Nephron progenitor cell (in vitro differentiated cells): ENCODE measurements around the gene CD8B.

Experiments used
- DNase-seq: peaks from one replicate; pipeline ENCODE4 v3.0.0; 2021
- H3K27ac Mint-ChIP-seq: 2 replicates; pipeline ENCODE4 v1.8.0; 2021; ENCODE audit warnings: mild to moderate bottlenecking, moderate library complexity, mixed read lengths
- H3K27me3 Mint-ChIP-seq: 2 replicates; pipeline ENCODE4 v1.8.0; 2021; ENCODE audit warnings: mild to moderate bottlenecking, low read depth, mixed read lengths; ENCODE audit not compliant: poor library complexity
- H3K36me3 Mint-ChIP-seq: 2 replicates; pipeline ENCODE4 v1.8.0; 2021; ENCODE audit warnings: low read depth, mixed read lengths
- H3K4me1 Mint-ChIP-seq: 2 replicates; pipeline ENCODE4 v1.8.0; 2021; ENCODE audit warnings: mixed read lengths
- H3K4me3 Mint-ChIP-seq: 2 replicates; pipeline ENCODE4 v1.8.0; 2021; ENCODE audit warnings: mild to moderate bottlenecking, moderate library complexity, mixed read lengths
- H3K9me3 Mint-ChIP-seq: 2 replicates; pipeline ENCODE4 v1.8.0; 2021; ENCODE audit warnings: mild to moderate bottlenecking, moderate library complexity, mixed read lengths
- CTCF ChIP-seq: fragments of 200-600 bp; sonication (generic); IDR thresholded peaks from 2 replicates; pipeline ENCODE4 v1.5.0; 2021; ENCODE audit warnings: antibody characterized with exemption

CD8B gene

GRCh38 chr2:86769838-86770237, 91.8 kb downstream of the CD8B start:
- Mint-ChIP-seq H3K36me3 (peaks cover 60% of the 10 kb centered on the region), H3K4me1 (peaks cover 1% of the 10 kb centered on the region), H3K9me3 (no peaks in the 10 kb centered on the region), H3K27ac (no peak overlapping the region), H3K4me3 (no peak overlapping the region), H3K27me3 (no peaks in the 10 kb centered on the region)
- DNase-seq: no peak
- no peak for TF ChIP-seq CTCF

- Mint-ChIP-seq H3K4me1 (peaks cover 7% of the 10 kb centered on the region), H3K36me3 (peaks cover 56% of the 10 kb centered on the region), H3K4me3 (no peak overlapping the region)
Observed at GRCh38 chr2:86768189-86768949, 93.3 kb downstream of the CD8B start.

More at GRCh38 chr2:86768189-86768949, 93.3 kb downstream of the CD8B start:
- no peak for TF ChIP-seq CTCF
- no peaks in the 10 kb centered on the region for H3K9me3 Mint-ChIP-seq
- no peak overlapping the region for H3K27ac Mint-ChIP-seq
- no peaks in the 10 kb centered on the region for H3K27me3 Mint-ChIP-seq
- DNase-seq: no peak
